NCI-H1930 (cell line): Measurements from ENCODE around the gene MAP2K5.

Source experiments
- DNase-seq, 2 experiments: peaks; one replicate each; lab custom pipeline; 2025; lab: John Stamatoyannopoulos, UW

MAP2K5 gene

DNA sequence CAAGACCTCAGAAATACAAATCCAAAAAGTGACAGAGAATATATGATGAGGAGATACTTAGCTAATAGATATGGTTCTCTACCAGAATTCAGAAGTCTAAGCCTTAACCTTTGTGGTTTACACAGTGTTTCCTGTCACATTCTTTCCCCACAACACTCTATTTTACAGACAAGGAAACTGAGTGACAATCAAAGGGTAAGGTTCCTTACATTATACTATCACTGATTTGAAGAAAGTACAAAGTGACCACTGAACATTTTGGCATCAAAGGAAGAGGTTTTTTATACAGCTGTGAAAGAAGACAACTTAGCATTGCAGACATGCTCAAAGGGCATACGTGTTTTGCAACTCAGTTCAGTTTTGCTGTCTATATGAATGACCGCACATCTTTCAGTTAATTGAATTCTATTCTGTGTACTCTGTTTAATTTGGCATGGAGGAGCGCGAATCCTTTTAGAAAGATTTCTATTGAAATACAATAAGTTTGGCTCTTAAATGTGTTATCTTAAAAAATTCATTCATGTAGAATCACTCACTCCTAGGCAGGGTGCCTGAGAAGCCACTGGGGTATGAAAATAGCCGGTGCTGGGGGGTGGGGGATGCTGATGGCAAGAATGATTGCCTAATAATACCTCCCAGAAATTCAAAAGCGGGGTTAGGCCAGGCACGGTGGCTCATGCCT lies 216.3 kb downstream of the MAP2K5 start:
- no peak for DNase-seq

DNA sequence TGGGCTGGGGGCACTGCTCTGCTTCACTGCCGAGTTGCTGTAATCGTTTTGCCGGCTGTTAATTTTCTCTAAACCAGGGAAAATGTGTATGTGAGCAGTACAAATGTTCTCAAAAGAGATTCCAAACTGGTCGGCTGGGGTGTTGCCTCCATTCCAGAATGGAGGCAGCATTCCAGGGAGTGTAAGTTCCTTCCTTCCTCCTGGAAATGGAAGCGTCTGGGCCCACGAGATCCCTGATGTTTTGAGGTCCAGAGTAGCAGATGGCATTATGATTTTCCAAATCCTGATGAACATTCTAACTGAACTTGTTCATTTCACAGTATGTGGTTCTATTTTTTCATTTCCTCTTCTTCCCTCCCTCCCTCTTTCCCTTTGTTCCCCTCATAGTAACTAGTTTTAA lies 218.4 kb downstream of the MAP2K5 start:
- DNase-seq: no peak

DNA sequence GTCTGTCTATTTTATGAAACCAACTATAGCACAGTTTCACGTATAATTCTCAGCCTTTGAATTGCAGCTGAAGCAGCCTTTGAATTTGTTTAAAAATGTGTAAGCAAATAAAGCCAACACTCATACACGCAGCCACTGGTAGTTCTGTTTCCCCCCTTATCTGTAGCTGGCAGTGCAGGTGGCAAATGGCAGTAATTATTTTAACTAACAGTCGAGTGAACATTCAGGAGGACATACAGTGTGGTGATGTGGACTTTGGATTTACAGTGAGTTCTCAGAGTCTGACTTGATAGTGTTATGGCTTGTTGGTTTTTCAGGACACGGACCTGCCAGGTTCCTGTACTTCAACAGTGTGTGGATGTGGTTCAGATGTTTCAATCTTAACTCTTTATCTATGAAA lies 218.8 kb downstream of the MAP2K5 start:
- DNase-seq: no peak

DNA sequence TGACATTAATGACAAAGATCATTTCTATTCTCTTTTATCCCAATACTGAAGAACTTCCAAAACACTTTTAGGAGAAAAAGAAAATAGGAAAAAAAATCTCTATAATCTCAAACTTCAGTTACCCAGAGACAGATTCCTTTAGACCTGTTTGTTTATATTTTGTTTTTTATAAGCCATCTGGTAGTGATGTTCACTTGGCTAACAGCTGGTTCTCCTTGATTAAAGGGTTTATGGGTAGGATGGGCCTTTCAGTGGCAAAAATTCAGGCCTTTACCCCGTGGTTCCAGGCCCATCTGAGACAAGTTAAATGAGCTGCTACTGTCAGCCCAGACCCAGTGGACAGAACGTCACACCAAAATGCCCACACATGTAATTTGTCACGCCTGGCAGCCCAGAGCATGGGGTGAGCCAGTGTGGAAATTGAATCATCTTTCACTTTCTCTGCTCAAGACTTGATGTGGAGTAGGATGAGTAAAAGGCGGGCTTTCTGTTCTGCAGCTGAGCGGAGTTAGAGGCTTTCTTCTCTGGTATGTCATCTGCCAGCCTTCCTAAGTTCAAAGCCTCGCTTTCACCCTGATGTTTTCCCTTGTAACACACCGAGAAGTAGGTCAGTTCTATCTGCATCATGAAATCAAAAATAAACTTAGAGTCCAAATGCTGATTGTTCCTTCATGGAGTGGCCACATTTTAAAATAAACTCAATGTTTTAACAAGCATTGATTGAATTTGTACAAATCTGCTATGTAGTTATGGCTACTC lies 220.3 kb downstream of the MAP2K5 start:
- no peak for DNase-seq

DNA sequence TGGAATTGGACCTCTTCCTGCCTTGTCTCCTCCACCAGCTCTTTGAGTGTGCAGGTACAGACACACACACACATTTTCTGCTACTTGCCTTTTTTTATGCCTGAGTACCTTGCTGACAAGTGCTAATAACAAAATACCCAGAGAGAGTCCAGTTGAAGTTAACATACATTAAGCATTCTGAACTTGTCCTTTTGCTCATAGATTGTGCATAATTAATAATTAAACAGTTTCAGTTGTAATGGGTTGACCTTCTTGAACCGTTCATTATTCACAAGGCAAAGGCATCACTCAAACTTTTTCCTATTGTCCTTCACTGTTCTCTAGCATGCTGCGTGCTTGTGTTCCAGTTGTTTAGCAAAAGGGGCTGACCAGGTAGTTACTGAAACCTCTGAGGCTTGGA lies 223.2 kb downstream of the MAP2K5 start:
- no peak for DNase-seq

DNA sequence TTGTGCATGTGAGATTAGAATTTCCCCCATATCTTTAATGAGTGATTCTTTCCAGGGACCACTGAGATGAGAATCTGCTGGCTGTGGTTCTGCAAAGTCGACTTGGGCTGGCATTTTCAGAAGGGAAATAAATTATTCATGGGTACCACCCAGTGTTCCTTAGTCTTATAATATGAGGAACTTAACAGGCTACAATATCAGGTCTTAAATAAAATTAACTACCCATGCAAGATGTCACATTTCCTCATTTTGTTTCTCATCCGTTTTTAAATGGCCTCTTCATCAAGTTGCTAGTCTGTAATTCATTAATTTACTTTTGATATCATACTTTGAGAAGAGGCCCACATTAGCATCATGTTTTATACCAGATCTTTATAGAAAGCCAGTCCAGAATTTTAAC lies 224.5 kb downstream of the MAP2K5 start:
- DNase-seq: no peak

DNA sequence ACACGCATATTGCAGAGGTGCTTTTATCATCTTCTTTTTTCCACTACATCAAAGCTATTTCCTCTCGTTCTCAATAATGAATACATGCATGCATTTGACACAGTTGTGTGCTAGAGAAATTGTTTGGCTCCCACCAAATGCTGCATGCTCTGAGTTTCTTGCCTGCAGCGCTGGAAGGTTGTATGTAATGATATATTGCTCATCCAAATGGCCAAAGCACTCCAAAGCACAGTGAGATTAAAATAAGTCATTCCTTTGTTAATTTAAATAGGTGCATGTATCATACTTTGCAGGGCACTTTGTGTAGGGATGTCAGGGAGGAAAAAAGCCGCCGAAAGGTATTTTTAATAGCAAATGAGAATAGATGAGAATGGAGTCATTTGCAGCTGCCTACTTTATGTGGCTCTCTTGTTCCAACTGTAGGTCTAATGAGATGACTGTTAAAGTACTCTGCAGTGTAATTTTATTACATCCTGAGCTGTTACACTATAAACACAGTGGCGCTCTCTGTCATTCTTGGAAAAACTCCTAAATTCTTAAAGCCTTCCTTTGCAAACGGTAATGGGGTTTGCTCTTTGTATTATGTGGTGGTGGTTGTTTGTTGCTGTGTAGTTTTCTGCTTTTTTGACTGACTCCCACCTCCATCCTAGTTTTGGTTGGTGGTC lies 225.9 kb downstream of the MAP2K5 start:
- DNase-seq: peak; percentile 8 to 25

DNA sequence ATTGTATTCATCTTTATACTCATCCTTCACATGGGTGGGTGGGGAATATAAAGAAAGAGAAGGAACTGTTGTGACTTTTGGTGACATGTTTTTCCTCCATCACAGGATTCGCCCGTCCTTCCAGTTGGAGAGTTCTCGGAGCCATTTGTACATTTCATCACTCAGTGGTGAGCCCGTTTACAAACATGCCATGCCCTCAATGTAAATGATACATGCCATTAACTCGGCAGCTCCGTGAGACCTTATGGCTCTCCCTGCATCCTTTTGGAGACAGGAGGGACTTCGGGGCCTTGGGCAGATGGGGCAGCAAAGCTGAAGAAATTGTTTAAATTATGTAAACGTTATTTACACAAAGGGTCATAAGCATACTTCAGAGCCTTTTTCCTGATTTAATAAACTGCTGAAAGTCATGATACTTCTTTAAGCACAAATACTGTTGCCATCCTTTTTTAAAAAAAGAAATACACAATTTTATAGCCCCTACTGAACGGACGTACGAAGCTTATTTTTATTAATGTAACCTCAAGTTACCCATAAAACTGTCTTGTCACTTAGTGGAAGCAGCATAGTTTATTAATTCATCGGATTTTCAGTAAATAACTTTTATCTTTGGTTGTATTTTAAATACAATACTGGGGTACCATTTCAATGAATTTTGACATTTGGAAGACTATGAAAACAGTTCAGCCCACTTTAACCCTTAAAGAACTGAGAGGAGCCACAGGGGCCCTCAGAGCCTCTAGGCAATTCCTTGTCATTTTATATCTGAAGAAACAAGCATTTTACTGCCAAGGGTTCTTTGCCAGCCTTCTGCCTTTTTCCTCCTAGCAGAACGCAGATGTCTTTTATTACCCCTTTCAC lies 227.2 kb downstream of the MAP2K5 start:
- DNase-seq: peak in 1 of 2 experiments; percentile 6

DNA sequence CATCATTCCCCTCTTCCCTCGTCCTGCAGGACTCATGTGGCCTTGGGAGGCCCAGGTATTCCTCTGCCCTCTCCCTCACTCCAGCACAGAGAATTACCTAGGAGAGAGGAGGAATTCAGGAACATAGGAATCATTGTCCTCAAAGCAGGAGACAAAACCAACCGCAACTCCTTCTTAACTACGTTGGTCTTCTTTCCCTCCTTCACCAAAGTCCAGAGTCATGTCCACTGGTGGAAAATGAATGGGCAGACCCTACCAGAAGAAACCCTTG lies 227.8 kb downstream of the MAP2K5 start:
- no peak for DNase-seq

DNA sequence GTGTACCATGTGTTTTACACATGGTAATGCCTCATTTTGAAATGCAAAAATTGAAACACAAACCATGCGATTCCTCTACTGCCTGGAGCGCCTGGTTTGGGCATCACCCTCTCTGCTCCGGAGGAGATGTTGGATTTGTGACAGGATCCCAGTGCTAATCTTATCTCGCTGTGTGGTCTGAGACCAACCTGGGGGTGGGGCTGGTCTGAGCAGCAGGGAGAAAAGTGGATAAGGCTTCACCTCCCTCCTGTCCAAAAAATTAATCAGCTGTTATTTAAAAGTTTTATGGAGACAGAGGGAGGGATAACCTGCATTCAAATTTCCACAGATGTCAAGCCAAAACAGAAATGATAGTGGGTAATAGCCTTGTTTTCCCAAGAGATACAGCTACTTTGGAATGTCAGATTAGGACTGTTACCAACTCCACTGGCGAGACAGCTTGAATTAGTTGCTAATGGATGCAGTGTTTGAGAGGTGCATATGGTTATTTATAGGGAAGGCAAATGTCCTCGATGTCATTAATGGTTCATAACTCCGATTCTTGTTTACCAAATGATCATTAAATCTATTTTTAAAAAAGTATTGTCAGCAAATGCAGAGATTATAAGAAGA lies 228.8 kb downstream of the MAP2K5 start:
- DNase-seq: no peak

DNA sequence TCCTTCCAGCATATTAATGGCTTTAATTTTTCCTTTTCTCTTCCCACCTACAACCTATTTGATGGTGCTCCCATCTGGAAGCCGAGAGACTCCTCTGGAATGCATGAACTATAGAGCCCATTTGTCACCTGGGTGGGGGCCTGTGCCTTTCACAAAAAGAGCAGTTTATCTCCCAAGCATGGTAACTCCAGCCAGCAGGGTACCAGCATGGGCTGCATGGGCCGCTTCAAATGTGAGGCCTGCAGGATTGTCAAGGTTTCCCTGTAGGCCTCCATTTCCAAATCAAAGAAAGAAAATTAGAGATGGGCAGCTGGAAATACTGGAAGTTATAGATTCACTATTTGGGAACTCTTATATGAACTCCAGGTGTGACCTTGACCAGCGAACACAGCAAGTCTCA lies 232.1 kb downstream of the MAP2K5 start:
- DNase-seq: no peak

DNA sequence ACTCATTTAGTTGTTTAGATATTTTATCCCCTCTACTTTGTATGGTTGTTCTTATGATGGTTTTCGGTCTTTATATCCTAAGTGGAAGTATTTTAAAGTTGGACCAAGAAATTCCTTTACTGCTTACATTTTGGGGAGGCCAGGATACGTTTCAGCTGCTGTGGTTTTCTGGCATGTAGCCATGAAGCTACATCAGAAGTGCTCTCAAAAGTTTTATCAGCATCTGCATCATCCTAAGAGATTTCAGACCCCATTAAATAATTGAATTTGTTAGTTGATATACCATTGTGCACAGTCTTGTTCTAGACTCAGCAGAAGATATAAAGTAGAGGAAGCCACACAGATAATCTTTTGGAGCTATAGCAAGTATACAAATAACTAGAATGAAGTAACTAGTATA lies 232.7 kb downstream of the MAP2K5 start:
- no peak for DNase-seq

DNA sequence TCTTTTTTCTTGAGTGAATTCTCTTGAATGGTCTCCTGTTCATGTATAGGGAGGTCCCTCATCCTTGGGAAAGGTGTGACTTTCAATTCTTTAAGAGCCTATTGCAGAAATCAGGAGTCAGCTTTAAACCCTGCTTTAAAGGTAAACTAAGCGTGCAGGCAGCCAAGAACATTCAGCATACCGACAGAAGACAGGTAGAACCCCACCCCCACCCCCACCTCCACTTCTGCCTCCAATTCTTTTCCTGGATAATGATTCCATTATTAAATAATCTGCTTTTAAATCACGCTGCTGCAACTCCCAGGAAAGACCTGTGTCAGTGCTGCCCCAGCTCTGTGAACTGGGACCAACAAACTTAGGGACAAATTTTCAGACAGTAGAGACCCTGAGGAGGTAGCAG lies 233.5 kb downstream of the MAP2K5 start:
- DNase-seq: no peak

DNA sequence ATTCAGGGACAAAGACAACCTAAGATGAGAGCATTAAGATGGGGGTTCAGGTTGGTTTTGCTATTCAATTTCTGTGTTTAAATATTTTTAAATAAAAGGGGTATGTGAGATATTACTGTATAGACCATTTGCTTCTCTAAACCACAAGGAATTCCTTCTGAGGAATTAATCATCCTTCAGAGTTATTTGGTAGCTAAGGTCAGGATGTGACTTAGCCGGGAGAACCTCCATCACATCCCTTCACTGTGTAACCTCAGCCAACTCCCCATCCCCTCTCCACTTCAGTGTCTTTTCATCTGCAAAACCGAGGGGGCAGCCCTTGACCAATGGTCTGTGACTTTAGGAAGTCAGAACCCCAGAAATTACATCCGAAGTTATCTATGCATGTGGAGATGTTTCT lies 234.1 kb downstream of the MAP2K5 start:
- no peak for DNase-seq

DNA sequence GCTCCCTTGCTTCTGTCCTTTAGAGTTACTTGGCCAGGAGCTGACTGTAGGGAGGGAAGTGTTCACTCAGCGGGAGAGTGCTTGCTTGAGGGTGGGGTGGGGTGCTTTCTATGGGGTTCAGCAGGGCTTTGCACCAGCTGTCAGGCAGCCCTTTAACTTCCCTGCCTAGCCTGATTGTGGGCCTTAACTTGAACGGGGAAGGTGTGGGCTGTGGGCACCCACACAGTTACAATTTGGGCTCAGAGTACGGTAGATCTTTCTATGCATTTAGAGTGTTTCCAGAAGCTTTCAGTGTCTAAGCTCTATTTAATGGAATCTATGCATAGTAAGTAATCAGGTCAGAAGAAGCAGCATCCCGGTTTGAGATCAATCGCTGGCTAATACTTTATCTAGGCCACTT lies 234.6 kb downstream of the MAP2K5 start:
- no peak for DNase-seq

DNA sequence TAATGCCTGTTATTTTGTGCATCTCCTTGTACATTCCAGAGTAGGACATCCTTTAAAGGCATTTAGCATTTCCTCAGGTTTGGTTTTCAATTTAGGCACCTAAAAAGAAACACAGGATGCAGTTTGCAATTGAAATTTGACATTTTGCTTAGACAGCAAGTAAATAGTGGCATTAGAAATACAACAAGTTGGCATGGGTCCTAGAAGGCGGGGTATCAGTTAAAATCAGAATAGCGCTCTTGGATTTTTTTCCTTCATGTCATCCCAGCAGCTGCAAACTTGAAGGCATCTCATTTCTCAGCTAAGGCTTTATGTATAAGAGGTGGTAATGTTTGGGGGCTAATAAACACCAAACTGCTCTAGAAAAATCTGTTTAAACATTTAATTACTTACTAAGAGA lies 235.3 kb downstream of the MAP2K5 start:
- no peak for DNase-seq

DNA sequence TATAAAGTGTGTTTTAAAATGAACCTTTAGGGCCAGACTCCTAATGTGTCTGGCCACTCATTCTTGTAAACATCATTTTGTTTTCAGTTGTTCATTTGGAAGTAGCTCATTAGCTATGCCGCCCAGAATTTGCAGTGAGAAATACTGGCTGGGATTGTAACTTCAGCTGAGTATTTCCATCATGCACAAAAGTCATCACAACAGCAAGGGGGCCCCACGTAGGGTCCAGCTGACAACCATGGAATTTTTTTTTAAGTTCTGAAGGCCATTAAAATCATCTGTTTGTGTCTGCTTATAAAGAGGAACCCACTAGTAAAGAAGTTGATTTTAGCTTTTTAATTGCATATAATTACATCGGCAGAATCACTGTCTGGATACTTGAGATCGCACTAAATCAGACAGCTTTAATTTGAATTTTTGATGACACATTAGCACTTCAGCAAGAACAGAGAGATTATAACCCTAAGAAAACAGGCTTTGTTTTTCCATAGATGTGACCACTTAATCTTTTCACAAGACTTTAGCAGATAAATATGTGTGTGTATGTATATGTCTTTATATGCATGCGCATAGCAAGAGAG lies 236.6 kb downstream of the MAP2K5 start:
- DNase-seq: no peak

DNA sequence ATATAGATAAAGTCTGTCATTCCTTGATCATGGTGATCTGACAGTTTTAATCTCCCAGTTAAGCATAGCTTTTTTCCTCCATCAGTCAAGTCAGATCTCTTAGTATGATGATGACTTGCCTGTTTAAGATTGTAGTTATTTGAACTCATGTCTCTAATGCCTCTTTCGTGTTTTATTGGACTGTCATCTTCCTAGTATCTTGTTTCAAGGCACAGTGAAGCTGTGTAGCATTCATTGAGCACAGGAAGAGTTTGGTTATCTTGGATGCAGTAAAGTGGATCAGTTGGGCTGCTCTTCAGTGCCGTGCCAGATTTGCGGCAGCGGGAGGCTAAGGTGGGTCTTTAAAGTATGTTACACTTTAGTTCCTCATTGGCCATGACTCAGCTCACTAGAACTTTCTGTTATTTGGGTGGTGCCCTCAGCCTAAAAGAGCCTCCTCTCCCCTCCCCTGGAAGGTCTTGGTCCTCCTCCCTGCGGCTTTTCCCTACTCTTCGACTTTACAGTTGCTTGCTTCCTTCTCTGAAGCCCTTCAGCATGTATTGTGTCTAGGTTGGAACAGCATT lies 237.1 kb downstream of the MAP2K5 start:
- DNase-seq: no peak

DNA sequence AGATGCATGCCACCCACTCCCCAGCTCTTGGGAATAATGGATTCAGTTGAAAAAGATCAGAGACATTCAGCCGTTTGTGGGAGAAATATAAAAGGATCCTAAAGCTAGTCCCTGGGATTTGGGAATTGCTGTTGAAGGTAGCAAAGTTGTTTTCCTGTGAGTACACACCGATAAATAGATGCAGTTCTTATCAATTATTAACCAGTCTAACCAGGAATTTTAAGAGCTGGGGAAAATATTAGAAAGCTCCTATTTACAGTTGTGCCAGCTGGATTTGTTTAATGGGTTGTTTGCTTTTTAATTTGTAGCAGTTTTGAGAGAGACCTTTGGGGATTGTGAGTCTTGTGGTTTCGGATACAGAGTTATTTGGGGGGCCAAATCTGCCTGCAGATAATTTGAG lies 238.6 kb downstream of the MAP2K5 start:
- peak; percentile 2 to 27 for DNase-seq

DNA sequence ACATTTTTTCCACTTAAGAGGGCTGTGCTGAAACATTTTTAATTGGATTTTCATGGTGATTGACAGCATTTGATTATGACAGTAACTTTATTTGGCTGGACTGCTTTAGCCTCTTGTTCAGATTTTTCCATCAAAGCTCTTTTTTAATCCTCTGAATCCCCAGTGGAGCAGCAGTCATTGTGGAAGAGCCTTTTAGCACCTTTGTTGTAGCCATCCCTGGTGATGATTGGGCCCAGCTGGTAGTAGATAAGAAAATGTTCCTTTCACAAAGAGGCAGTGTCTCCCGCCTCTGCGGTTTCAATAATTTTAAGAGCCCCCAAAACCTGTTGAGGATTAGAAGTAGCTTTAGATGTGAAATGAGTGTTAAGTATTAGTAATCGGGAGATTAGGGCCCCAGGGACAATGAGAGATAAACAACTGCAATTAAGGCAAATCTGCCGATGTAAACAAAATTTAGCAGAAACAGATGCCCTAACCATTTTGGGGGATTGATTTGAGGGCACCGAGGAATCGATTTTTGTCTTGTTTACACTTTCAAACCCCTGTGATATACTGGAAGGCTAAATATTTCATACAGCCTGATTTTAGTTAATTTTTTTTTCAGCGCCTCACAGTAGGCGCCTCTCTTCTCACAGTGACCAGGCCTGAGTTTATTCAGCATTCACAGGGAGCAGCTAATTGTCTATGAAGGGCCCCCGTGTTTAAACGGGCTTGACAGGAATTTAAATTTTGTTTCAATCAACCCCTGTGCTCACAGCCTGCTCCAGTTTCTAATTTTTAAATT lies 239.6 kb downstream of the MAP2K5 start:
- peak; percentile 33 to 61 for DNase-seq

DNA sequence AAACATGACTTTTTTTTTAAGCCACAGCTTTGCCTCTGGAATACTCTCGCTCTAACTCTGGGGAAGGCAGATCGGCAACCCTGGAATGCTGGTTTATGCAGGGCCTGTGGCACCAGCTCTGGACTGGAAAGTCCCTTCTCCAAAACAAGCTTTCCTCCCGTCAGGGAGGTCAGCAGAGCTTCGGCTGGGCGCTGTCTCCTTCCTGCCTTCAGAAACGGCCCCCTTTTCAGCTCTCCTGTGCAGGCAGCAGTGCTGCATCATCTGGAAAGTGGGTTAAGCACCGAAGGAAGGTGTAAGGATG lies 240.1 kb downstream of the MAP2K5 start:
- peak in 1 of 2 experiments; percentile 33 for DNase-seq
